GM12878 (cell line): ENCODE measurements around the gene UBE2F. TPM values are rescaled to one million over a fixed set of nuclear protein-coding genes. Genes with fewer than 3 reads are reported as not detected.

ENCODE experiments used
- ATAC-seq: fragments of 200-7000 bp; cut with Tn5 transposase; 3 replicates; pipeline ENCODE4 v1.9.1; 2020; ENCODE audit warnings: mild to moderate bottlenecking, moderate library complexity
- BruUV-seq: library from RNA; stranded (reverse); fragments of 400-500 nt; replicated peaks from 2 replicates; lab custom pipeline; 2021; lab: Mats Ljungman, UMichigan
- CTCF ChIA-PET: fragments of 300-600 bp; sonication (Branson Sonifier 250); formaldehyde crosslinking; extraction: SDS; loops from one replicate; lab custom pipeline; 2021; ENCODE audit warnings: inconsistent platforms; lab: Yijun Ruan, JAX
- POLR2A ChIA-PET: fragments of 350-600 bp; formaldehyde crosslinking; extraction: SDS; loops from one replicate; lab custom pipeline; 2021; ENCODE audit warnings: inconsistent platforms; lab: Charles Lee
- RAD21 ChIA-PET: fragments of 300-600 bp; sonication (Branson Sonifier 250); formaldehyde crosslinking; loops from one replicate; lab custom pipeline; 2023; ENCODE audit warnings: antibody characterized with exemption; ENCODE audit not compliant: unreplicated experiment; lab: Charles Lee
- SMC1A ChIA-PET: fragments of 300-600 bp; sonication (Branson Sonifier 250); formaldehyde crosslinking; loops from one replicate; lab custom pipeline; 2023; ENCODE audit not compliant: unreplicated experiment, uncharacterized antibody; lab: Charles Lee
- DNase-seq: peaks from one replicate; pipeline ENCODE4 v3.0.0-alpha.2; 2011; ENCODE audit warnings: low read depth, low spot score
- FAIRE-seq: peaks from 3 replicates; lab custom pipeline; 2011; peaks lifted over from hg19 to GRCh38; lab: Jason Lieb, UNC
- H2AFZ ChIP-seq: 2 replicates; pipeline ENCODE4 v1.6.0; 2011; ENCODE audit warnings: low read depth, low read length, control low read depth; ENCODE audit not compliant: control insufficient read depth
- H3K27ac ChIP-seq: 2 replicates; pipeline ENCODE4 v1.5.1; 2011; ENCODE audit warnings: control low read depth; ENCODE audit not compliant: control insufficient read depth, insufficient read depth
- H3K27me3 ChIP-seq, 2 experiments: replicated peaks in 1 of 2; 2 replicates each; pipeline versions ENCODE4 v1.6.0 to v1.6.1; 2011; ENCODE audit warnings: low read length in 1 of 2; ENCODE audit not compliant: control insufficient read depth in 2 of 2, insufficient read depth in 2 of 2
- H3K36me3 ChIP-seq, 2 experiments: 2 replicates each; pipeline ENCODE4 v1.5.1; 2011; ENCODE audit warnings: low read length in 1 of 2; ENCODE audit not compliant: control insufficient read depth in 2 of 2, insufficient read depth in 2 of 2
- H3K4me1 ChIP-seq: 2 replicates; pipeline ENCODE4 v1.6.1; 2011; ENCODE audit warnings: mild to moderate bottlenecking, low read length, moderate library complexity, mixed read lengths; ENCODE audit not compliant: control insufficient read depth, insufficient read depth
- H3K4me2 ChIP-seq: 2 replicates; pipeline ENCODE4 v1.6.0; 2011; ENCODE audit warnings: control low read depth; ENCODE audit not compliant: control insufficient read depth, insufficient read depth
- H3K4me3 ChIP-seq: fragments of 200-600 bp; sonication (generic); 2 replicates; pipeline ENCODE4 v1.5.1; 2016
- H3K79me2 ChIP-seq: 2 replicates; pipeline ENCODE4 v1.6.0; 2011; ENCODE audit warnings: low read length; ENCODE audit not compliant: control insufficient read depth, insufficient read depth
- H3K9ac ChIP-seq: 2 replicates; pipeline ENCODE4 v1.8.0; 2011; ENCODE audit warnings: low read length, control low read depth, mixed read lengths; ENCODE audit not compliant: control insufficient read depth, insufficient read depth
- H3K9me3 ChIP-seq: replicated peaks from 3 replicates; pipeline ENCODE4 v1.5.1; 2011; ENCODE audit warnings: mild to moderate bottlenecking, low read length; ENCODE audit not compliant: control insufficient read depth, insufficient read depth
- H4K20me1 ChIP-seq: 2 replicates; pipeline ENCODE4 v1.6.0; 2011; ENCODE audit not compliant: control insufficient read depth, insufficient read depth
- ATF3 ChIP-seq: IDR thresholded peaks from 2 replicates; pipeline ENCODE4 v1.6.1; 2011; ENCODE audit warnings: low read depth, mild to moderate bottlenecking, low read length, moderate library complexity, borderline replicate concordance; ENCODE audit errors: extremely low read depth
- BHLHE40 ChIP-seq, 2 experiments: fragments of 450-650 bp in 1 of 2; IDR thresholded peaks; 2 replicates each; pipeline ENCODE4 v1.6.1; 2011 to 2017; ENCODE audit warnings: low read depth in 2 of 2, borderline replicate concordance in 1 of 2, improper control_type of control experiment in 1 of 2, low read length in 1 of 2, mild to moderate bottlenecking in 1 of 2
- EED ChIP-seq: sonication (generic); IDR thresholded peaks from 2 replicates; pipeline ENCODE4 v1.6.1; 2016; ENCODE audit warnings: antibody characterized with exemption, low read depth
- HSF1 ChIP-seq: fragments of 150-350 bp; IDR thresholded peaks from 2 replicates; pipeline ENCODE4 v1.6.1; 2014; ENCODE audit warnings: mild to moderate bottlenecking, low read depth, low read length
- ZNF217 ChIP-seq: fragments of 450-650 bp; IDR thresholded peaks from 2 replicates; pipeline ENCODE4 v1.6.1; 2017; ENCODE audit warnings: antibody characterized with exemption, mild to moderate bottlenecking
- WGBS: methylation state at CpG from one replicate; pipeline ENCODE4 v1.1.6; 2016; ENCODE audit warnings: low lambda C conversion rate; ENCODE audit not compliant: insufficient replicate concordance, insufficient coverage; ENCODE audit errors: missing lambda C conversion rate; 5-methylcytosine and 5-hydroxymethylcytosine counted together
- in situ Hi-C: fragments of 300-500 bp; cut with MboI; formaldehyde crosslinking; loops from 9 replicates; pipeline ENCODE4 v1.14.3; 2018; ENCODE audit warnings: mixed read lengths
- intact Hi-C: fragments of 100-400 bp; cut with micrococcal nuclease; formaldehyde crosslinking; loops from one replicate; pipeline ENCODE4 v1.14.2; 2022; ENCODE audit not compliant: unreplicated experiment
- polyA plus RNA-seq, 11 experiments: library from polyadenylated mRNA; depleted of rRNA in 4 of 11; unstranded in 6 of 11; stranded (reverse) in 5 of 11; fragments of >200 nt; fragmentation: Nextera tagmentation in 4 of 11; fragmentation: Illumina TruSeq in 1 of 11; extraction: Ambion mirVana in 4 of 11; extraction: Trizol in 1 of 11; gene quantifications; 1 replicate in 1 of 11; 2 replicates in 10 of 11; pipeline versions ENCODE4 v1.2.1 to v1.2.3, GENCODE V29; 2011 to 2016; ENCODE audit warnings: inconsistent platforms in 2 of 11, missing spikeins in 2 of 11, low read depth in 1 of 11
- total RNA-seq, 4 experiments: library from RNA; depleted of rRNA in 3 of 4; stranded (reverse); fragments of >200 nt in 3 of 4; fragmentation: Illumina TruSeq in 1 of 4; extraction: Trizol in 1 of 4; gene quantifications; 2 replicates each; pipeline versions ENCODE4 v1.2.1 to v1.2.3, GENCODE V29; 2013 to 2021
- TF ChIP-seq, protein P1 (sequence below): fragments of 450-650 bp; formaldehyde crosslinking; IDR thresholded peaks from 2 replicates; pipeline ENCODE4 v1.4.0; 2020; ENCODE audit warnings: mild to moderate bottlenecking, moderate library complexity
- TF ChIP-seq, protein P2 (sequence below): fragments of 450-650 bp; IDR thresholded peaks from 2 replicates; pipeline ENCODE4 v1.6.1; 2017; ENCODE audit warnings: borderline replicate concordance

UBE2F gene
- total and polyA plus RNA-seq, 10 of the 15 experiments (the other 5 are each of a cell fraction or from before 2014, with no cell fraction given): 12.3 to 64.4 (median 31.5) TPM

GRCh38 chr2:238083919-238084318 is 117.1 kb downstream of the UBE2F start:
- Histone ChIP-seq H3K9ac (no peak overlapping the region), H4K20me1 (no peaks in the 10 kb centered on the region), H3K36me3 (peaks cover 18 to 25% of the 10 kb centered on the region in 2 experiments), H2AFZ (no peak overlapping the region), H3K4me1 (no peaks in the 10 kb centered on the region), H3K27me3 (no peaks in the 10 kb centered on the region)
- intact Hi-C loops (no loop called here), in situ Hi-C loops (no loop called here)
- ChIA-PET POLR2A (no interaction called here), RAD21 (no interaction called here)
- no TSS peak for BruUV-seq
- no peak for DNase-seq
- no peak for TF ChIP-seq BHLHE40 (IDR thresholded peaks at IDR 0.05; ENCODE audit: borderline replicate concordance in 1 of 2, low read depth in 2 of 2, low read length in 1 of 2)
- TF ChIP-seq, all 136 proteins: peak for 0
- ATAC-seq (no peak), FAIRE-seq (no peak)
- SMC1A ChIA-PET: no interaction called here
- no peaks in the 10 kb centered on the region for H3K79me2 ChIP-seq
- 80% methylated on average over 5 of the region's 5 CpGs for WGBS
- CTCF ChIA-PET: no interaction called here
- H3K4me3 ChIP-seq: no peak overlapping the region
- no peak overlapping the region for H3K4me2 ChIP-seq
- H3K9me3 ChIP-seq: no peaks in the 10 kb centered on the region
- no peak overlapping the region for H3K27ac ChIP-seq

DNA sequence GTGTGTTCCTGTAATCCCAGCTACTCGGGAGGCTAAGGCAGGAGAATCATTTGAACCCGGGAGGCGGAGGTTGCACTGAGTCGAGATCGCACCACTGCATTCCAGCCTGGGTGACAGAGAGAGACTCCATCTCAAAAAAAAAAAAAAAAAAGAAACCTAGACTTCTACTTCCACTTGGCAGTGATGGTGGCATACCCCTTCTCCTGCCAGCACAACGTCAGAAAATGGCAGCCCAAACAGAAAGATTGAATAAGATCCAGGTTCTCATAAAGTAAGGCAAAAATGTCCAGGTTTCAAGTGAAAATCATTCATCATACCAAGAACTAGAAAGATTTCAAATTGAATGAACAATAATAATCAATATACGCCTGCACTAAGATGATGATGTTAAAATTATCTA is 117.9 kb downstream of the UBE2F start:
- intact Hi-C loops: no loop called here
- H2AFZ ChIP-seq: no peak overlapping the region
- H3K4me2 ChIP-seq: no peak overlapping the region
- ATAC-seq: no peak
- no peaks in the 10 kb centered on the region for H3K27me3 ChIP-seq
- no peak overlapping the region for H3K27ac ChIP-seq
- ChIA-PET POLR2A (interaction anchor here (0.7 kb wide), 1 partner anchor 77 kb away, joined by 7 read pairs; no protein-coding TSS in a partner anchor), RAD21 (no interaction called here), CTCF (no interaction called here), SMC1A (no interaction called here)
- in situ Hi-C loops: no loop called here
- peaks cover 18 to 25% of the 10 kb centered on the region in 2 experiments for H3K36me3 ChIP-seq
- H4K20me1 ChIP-seq: no peaks in the 10 kb centered on the region
- DNase-seq: no peak
- no peak overlapping the region for H3K9ac ChIP-seq
- no peaks in the 10 kb centered on the region for H3K9me3 ChIP-seq
- H3K4me3 ChIP-seq: no peak overlapping the region
- whole genome bisulfite sequencing: 97% methylated on average over 6 of the region's 7 CpGs
- H3K79me2 ChIP-seq: no peaks in the 10 kb centered on the region
- BruUV-seq: no TSS peak
- FAIRE-seq: no peak
- H3K4me1 ChIP-seq: no peaks in the 10 kb centered on the region
- TF ChIP-seq ZNF217 (no peak), EED (no peak), HSF1 (no peak), ATF3 (no peak)
- TF ChIP-seq, protein P1, sequence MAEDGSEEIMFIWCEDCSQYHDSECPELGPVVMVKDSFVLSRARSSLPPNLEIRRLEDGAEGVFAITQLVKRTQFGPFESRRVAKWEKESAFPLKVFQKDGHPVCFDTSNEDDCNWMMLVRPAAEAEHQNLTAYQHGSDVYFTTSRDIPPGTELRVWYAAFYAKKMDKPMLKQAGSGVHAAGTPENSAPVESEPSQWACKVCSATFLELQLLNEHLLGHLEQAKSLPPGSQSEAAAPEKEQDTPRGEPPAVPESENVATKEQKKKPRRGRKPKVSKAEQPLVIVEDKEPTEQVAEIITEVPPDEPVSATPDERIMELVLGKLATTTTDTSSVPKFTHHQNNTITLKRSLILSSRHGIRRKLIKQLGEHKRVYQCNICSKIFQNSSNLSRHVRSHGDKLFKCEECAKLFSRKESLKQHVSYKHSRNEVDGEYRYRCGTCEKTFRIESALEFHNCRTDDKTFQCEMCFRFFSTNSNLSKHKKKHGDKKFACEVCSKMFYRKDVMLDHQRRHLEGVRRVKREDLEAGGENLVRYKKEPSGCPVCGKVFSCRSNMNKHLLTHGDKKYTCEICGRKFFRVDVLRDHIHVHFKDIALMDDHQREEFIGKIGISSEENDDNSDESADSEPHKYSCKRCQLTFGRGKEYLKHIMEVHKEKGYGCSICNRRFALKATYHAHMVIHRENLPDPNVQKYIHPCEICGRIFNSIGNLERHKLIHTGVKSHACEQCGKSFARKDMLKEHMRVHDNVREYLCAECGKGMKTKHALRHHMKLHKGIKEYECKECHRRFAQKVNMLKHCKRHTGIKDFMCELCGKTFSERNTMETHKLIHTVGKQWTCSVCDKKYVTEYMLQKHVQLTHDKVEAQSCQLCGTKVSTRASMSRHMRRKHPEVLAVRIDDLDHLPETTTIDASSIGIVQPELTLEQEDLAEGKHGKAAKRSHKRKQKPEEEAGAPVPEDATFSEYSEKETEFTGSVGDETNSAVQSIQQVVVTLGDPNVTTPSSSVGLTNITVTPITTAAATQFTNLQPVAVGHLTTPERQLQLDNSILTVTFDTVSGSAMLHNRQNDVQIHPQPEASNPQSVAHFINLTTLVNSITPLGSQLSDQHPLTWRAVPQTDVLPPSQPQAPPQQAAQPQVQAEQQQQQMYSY: no peak
- TF ChIP-seq, protein P2, sequence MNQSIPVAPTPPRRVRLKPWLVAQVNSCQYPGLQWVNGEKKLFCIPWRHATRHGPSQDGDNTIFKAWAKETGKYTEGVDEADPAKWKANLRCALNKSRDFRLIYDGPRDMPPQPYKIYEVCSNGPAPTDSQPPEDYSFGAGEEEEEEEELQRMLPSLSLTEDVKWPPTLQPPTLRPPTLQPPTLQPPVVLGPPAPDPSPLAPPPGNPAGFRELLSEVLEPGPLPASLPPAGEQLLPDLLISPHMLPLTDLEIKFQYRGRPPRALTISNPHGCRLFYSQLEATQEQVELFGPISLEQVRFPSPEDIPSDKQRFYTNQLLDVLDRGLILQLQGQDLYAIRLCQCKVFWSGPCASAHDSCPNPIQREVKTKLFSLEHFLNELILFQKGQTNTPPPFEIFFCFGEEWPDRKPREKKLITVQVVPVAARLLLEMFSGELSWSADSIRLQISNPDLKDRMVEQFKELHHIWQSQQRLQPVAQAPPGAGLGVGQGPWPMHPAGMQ: no peak
